Measurements from ENCODE around the gene MRPL34. TPM values are rescaled to one million over a fixed set of nuclear protein-coding genes. Genes with fewer than 3 reads are reported as not detected.

The MRPL34 gene
- total and polyA plus RNA-seq, 9 of the 15 experiments (the other 6 are each of a cell fraction or from before 2014, with no cell fraction given), result 11.5 to 256 (median 72.5) TPM

DNA sequence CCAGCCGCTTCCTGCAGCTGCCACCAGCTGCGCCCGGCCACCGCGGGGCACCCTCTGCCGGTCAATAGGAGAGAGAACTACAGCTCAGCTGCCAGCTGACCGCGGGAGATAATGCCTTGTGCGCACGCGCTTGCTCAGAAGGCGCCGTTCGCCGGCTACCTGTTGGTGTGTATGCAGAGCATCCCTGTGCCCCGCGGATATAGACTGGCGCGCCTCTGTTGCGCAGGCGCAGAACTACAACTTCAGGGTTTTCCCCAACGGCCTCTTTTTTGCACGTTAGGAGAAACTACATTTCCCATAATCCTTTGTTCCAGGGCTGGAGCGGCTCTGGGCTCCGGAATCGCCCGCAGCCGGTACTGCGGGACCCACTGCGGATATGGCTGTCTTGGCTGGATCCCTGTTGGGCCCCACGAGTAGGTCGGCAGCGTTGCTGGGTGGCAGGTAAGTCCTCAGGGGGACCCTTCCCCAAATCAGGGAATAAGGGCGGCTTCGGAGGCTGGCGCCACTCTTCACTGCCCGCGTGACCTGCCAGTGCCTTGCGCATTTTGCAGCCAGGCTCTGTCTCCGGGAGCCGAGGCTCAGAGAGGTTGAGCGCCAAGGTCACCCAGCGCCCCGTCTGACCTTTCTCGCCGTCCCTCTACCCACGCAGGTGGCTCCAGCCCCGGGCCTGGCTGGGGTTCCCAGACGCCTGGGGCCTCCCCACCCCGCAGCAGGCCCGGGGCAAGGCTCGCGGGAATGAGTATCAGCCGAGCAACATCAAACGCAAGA is at the start of gene MRPL34 (continued):
- TF ChIP-seq, protein P1, sequence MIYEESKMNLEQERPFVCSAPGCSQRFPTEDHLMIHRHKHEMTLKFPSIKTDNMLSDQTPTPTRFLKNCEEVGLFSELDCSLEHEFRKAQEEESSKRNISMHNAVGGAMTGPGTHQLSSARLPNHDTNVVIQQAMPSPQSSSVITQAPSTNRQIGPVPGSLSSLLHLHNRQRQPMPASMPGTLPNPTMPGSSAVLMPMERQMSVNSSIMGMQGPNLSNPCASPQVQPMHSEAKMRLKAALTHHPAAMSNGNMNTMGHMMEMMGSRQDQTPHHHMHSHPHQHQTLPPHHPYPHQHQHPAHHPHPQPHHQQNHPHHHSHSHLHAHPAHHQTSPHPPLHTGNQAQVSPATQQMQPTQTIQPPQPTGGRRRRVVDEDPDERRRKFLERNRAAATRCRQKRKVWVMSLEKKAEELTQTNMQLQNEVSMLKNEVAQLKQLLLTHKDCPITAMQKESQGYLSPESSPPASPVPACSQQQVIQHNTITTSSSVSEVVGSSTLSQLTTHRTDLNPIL (CRISPR knock-in tag; IDR thresholded peaks at IDR 0.05), result no peak
- TF ChIP-seq SNRNP70 (optimal IDR thresholded peaks at IDR 0.05; ENCODE audit: low read depth, low read length), result no peak
- TF ChIP-seq, protein P2, sequence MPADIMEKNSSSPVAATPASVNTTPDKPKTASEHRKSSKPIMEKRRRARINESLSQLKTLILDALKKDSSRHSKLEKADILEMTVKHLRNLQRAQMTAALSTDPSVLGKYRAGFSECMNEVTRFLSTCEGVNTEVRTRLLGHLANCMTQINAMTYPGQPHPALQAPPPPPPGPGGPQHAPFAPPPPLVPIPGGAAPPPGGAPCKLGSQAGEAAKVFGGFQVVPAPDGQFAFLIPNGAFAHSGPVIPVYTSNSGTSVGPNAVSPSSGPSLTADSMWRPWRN (IDR thresholded peaks at IDR 0.05; ENCODE audit: low read depth), result no peak
- no peak for TF ChIP-seq ZNF121 (CRISPR knock-in tag; conservative IDR thresholded peaks at IDR 0.05)
- TF ChIP-seq SMARCA5 (IDR thresholded peaks at IDR 0.05), result 0 out of 2 replicates have a peak, but pooled peaks have one; percentile 11
- peak; percentile 51; the same call in 1 of the 2 replicates for TF ChIP-seq ETV5 (CRISPR knock-in tag; IDR thresholded peaks at IDR 0.05; ENCODE audit: low read depth)
- no peak for TF ChIP-seq FUS (optimal IDR thresholded peaks at IDR 0.05; ENCODE audit: low read depth, low read length)
- no peak for TF ChIP-seq ZNF76 (CRISPR knock-in tag; IDR thresholded peaks at IDR 0.05; ENCODE audit: borderline replicate concordance)
- peak; percentile 73 for TF ChIP-seq RB1 (IDR thresholded peaks at IDR 0.05; ENCODE audit: low read depth)
- TF ChIP-seq CHD2 (IDR thresholded peaks at IDR 0.05; ENCODE audit: low read depth, low read length), result 0 out of 2 replicates have a peak, but pooled peaks have one; percentile 48
- TF ChIP-seq, protein P3, sequence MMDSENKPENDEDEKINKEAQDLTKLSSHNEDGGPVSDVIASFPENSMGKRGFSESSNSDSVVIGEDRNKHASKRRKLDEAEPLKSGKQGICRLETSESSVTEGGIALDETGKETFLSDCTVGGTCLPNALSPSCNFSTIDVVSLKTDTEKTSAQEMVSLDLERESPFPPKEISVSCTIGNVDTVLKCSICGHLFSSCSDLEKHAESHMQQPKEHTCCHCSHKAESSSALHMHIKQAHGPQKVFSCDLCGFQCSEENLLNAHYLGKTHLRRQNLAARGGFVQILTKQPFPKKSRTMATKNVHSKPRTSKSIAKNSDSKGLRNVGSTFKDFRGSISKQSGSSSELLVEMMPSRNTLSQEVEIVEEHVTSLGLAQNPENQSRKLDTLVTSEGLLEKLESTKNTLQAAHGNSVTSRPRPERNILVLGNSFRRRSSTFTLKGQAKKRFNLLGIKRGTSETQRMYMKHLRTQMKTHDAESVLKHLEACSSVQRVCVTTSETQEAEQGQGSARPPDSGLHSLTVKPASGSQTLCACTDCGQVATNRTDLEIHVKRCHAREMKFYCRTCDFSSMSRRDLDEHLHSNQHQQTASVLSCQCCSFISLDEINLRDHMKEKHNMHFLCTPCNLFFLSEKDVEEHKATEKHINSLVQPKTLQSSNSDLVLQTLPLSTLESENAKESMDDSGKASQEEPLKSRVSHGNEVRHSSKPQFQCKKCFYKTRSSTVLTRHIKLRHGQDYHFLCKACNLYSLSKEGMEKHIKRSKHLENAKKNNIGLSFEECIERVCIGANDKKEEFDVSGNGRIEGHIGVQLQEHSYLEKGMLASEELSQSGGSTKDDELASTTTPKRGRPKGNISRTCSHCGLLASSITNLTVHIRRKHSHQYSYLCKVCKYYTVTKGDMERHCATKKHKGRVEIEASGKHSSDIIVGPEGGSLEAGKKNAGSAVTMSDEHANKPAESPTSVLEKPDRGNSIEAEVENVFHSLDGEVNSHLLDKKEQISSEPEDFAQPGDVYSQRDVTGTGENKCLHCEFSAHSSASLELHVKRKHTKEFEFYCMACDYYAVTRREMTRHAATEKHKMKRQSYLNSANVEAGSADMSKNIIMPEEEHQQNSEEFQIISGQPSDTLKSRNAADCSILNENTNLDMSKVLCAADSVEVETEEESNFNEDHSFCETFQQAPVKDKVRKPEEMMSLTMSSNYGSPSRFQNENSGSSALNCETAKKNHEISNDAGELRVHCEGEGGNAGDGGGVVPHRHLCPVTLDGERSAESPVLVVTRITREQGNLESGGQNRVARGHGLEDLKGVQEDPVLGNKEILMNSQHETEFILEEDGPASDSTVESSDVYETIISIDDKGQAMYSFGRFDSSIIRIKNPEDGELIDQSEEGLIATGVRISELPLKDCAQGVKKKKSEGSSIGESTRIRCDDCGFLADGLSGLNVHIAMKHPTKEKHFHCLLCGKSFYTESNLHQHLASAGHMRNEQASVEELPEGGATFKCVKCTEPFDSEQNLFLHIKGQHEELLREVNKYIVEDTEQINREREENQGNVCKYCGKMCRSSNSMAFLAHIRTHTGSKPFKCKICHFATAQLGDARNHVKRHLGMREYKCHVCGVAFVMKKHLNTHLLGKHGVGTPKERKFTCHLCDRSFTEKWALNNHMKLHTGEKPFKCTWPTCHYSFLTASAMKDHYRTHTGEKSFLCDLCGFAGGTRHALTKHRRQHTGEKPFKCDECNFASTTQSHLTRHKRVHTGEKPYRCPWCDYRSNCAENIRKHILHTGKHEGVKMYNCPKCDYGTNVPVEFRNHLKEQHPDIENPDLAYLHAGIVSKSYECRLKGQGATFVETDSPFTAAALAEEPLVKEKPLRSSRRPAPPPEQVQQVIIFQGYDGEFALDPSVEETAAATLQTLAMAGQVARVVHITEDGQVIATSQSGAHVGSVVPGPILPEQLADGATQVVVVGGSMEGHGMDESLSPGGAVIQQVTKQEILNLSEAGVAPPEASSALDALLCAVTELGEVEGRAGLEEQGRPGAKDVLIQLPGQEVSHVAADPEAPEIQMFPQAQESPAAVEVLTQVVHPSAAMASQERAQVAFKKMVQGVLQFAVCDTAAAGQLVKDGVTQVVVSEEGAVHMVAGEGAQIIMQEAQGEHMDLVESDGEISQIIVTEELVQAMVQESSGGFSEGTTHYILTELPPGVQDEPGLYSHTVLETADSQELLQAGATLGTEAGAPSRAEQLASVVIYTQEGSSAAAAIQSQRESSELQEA (IDR thresholded peaks at IDR 0.05; ENCODE audit: low read depth), result no peak
- no peak for TF ChIP-seq ZNF75A (CRISPR knock-in tag; IDR thresholded peaks at IDR 0.05)
- TF ChIP-seq SRF (CRISPR knock-in tag; IDR thresholded peaks at IDR 0.05), result no peak; a peak in 1 of 4 replicates
- TF ChIP-seq MBD2 (IDR thresholded peaks at IDR 0.05; ENCODE audit: borderline replicate concordance, low read depth), result peak; percentile 67
- TF ChIP-seq CXXC5 (CRISPR knock-in tag; IDR thresholded peaks at IDR 0.05), result peak; percentile 60
- peak; percentile 96 for TF ChIP-seq CTBP1 (IDR thresholded peaks at IDR 0.05; ENCODE audit: borderline replicate concordance)
- 0 out of 2 replicates have a peak, but pooled peaks have one; percentile 47 for TF ChIP-seq LEF1 (IDR thresholded peaks at IDR 0.05)

Measured in K562 (cell line).